SK-N-SH (cell line): Measurements from ENCODE around the gene DOCK3. TPM values are rescaled to one million over a fixed set of nuclear protein-coding genes. Genes with fewer than 3 reads are reported as not detected.
"Not testable (repeated sequence)": the region's sequence is repeated elsewhere in the genome, so short reads cannot be mapped to it uniquely, and the experiment has no call there.

Experiments used
- CTCF ChIA-PET: fragments of 300-600, 350-600 bp; formaldehyde crosslinking; extraction: SDS; loops from one replicate; lab custom pipeline; 2021; lab: Yijun Ruan, JAX
- POLR2A ChIA-PET: fragments of 350-600 bp; sonication (Branson Sonifier 250); formaldehyde crosslinking; extraction: SDS; loops from one replicate; lab custom pipeline; 2020; ENCODE audit warnings: antibody characterized with exemption, inconsistent platforms; lab: Yijun Ruan, JAX
- DNase-seq: peaks from one replicate; pipeline ENCODE4 v3.0.0; 2012
- H2AFZ ChIP-seq: fragments of 200-600 bp; sonication (generic); 2 replicates; pipeline ENCODE4 v1.8.1; 2016; ENCODE audit warnings: antibody characterized with exemption, mild to moderate bottlenecking, low read depth
- H3F3A ChIP-seq: fragments of 200-600 bp; sonication (generic); replicated peaks from 2 replicates; pipeline ENCODE3; 2016; ENCODE audit warnings: antibody characterized with exemption, mild to moderate bottlenecking; ENCODE audit not compliant: insufficient read depth
- H3K27ac ChIP-seq, 2 experiments: fragments of 200-500 bp in 1 of 2; fragments of 200-600 bp in 1 of 2; sonication (Bioruptor generic) in 1 of 2; sonication (generic), shearing (Covaris generic) in 1 of 2; 2 replicates each; pipeline versions ENCODE4 v1.5.1 to v1.6.1; 2014 to 2016; ENCODE audit warnings: low read depth in 2 of 2, inconsistent platforms in 1 of 2, low read length in 1 of 2, mild to moderate bottlenecking in 1 of 2, mixed read lengths in 1 of 2
- H3K27me3 ChIP-seq: fragments of 200-600 bp; sonication (generic), shearing (Covaris generic); 2 replicates; pipeline ENCODE4 v1.6.1; 2016; ENCODE audit warnings: mixed run types; ENCODE audit not compliant: insufficient read depth
- H3K36me3 ChIP-seq, 2 experiments: fragments of 200-500 bp in 1 of 2; fragments of 200-600 bp in 1 of 2; sonication (Bioruptor generic) in 1 of 2; sonication (generic) in 1 of 2; replicated peaks in 1 of 2; 2 replicates each; pipeline versions ENCODE3 to v1.5.1; 2014 to 2016; ENCODE audit warnings: low read length in 1 of 2, mild to moderate bottlenecking in 1 of 2; ENCODE audit not compliant: insufficient read depth in 2 of 2, control insufficient read depth in 1 of 2
- H3K4me1 ChIP-seq, 2 experiments: fragments of 200-500 bp in 1 of 2; fragments of 200-600 bp in 1 of 2; sonication (Bioruptor generic) in 1 of 2; sonication (generic), shearing (Covaris generic) in 1 of 2; 2 replicates each; pipeline versions ENCODE4 v1.5.1 to v1.6.1; 2014 to 2016; ENCODE audit warnings: low read depth in 1 of 2, low read length in 1 of 2, mixed run types in 1 of 2; ENCODE audit not compliant: insufficient read depth in 2 of 2, control insufficient read depth in 1 of 2
- H3K4me2 ChIP-seq: fragments of 200-600 bp; sonication (generic), shearing (Covaris generic); 2 replicates; pipeline ENCODE4 v1.6.1; 2017; ENCODE audit warnings: mixed run types
- H3K4me3 ChIP-seq, 2 experiments: fragments of 200-500 bp in 1 of 2; fragments of 200-600 bp in 1 of 2; sonication (Bioruptor generic) in 1 of 2; sonication (generic), shearing (Covaris generic) in 1 of 2; 2 replicates each; pipeline versions ENCODE4 v1.5.1 to v1.8.1; 2014 to 2016; ENCODE audit warnings: low read depth in 2 of 2, inconsistent platforms in 1 of 2, low read length in 1 of 2, mild to moderate bottlenecking in 1 of 2, mixed read lengths in 1 of 2, moderate library complexity in 1 of 2
- H3K79me2 ChIP-seq: fragments of 200-600 bp; sonication (generic); 2 replicates; pipeline ENCODE4 v1.8.1; 2017; ENCODE audit warnings: mild to moderate bottlenecking; ENCODE audit not compliant: insufficient read depth
- H3K9ac ChIP-seq: fragments of 200-600 bp; sonication (generic); 2 replicates; pipeline ENCODE4 v1.6.1; 2017; ENCODE audit warnings: mixed run types
- H3K9me2 ChIP-seq: fragments of 200-600 bp; sonication (generic); 2 replicates; pipeline ENCODE4 v1.6.1; 2017; ENCODE audit warnings: mixed run types
- H3K9me3 ChIP-seq: fragments of 200-600 bp; sonication (generic); 2 replicates; pipeline ENCODE4 v1.6.1; 2017; ENCODE audit warnings: mixed run types, mild to moderate bottlenecking, moderate library complexity
- H4K20me1 ChIP-seq: fragments of 200-600 bp; sonication (generic); 2 replicates; pipeline ENCODE4 v1.6.1; 2017; ENCODE audit warnings: mild to moderate bottlenecking, mixed run types; ENCODE audit not compliant: insufficient read depth
- MXI1 ChIP-seq: IDR thresholded peaks from 2 replicates; pipeline ENCODE4 v1.6.1; 2012; ENCODE audit warnings: mild to moderate bottlenecking, low read depth, low read length, improper control_type of control experiment
- PBX3 ChIP-seq: IDR thresholded peaks from 2 replicates; pipeline ENCODE4; 2012
- RCOR1 ChIP-seq: fragments of 150-350 bp; IDR thresholded peaks from 2 replicates; pipeline ENCODE4 v1.6.1; 2017; ENCODE audit warnings: antibody characterized with exemption, low read length
- SMC3 ChIP-seq: IDR thresholded peaks from 2 replicates; pipeline ENCODE4 v1.6.1; 2012; ENCODE audit warnings: low read depth, low read length, improper control_type of control experiment
- TEAD4 ChIP-seq: IDR thresholded peaks from 2 replicates; pipeline ENCODE4 v1.4.0; 2012; ENCODE audit warnings: mild to moderate bottlenecking, borderline replicate concordance; ENCODE audit not compliant: insufficient read depth
- ZBTB33 ChIP-seq: IDR thresholded peaks from 2 replicates; pipeline ENCODE4 v1.4.0; 2012; ENCODE audit warnings: low read depth, borderline replicate concordance
- WGBS: methylation state at CpG from one replicate; pipeline ENCODE4 v1.1.6; 2017; ENCODE audit warnings: low lambda C conversion rate; 5-methylcytosine and 5-hydroxymethylcytosine counted together
- polyA plus RNA-seq, 3 experiments: library from polyadenylated mRNA; depleted of rRNA; stranded (reverse); fragments of >200 nt; gene quantifications; 2 replicates each; pipeline ENCODE4 v1.2.3, GENCODE V29; 2012

Gene DOCK3
- polyA plus RNA-seq, 1 of the 3 experiments (the other 2 are of a cell fraction) = 0.05 TPM

GRCh38 chr3:51176923-51177322, 502.2 kb downstream of the DOCK3 start:
- 0 out of 2 replicates have a peak, but pooled peaks cover 6% of the 10 kb centered on the region for H3K9me3 ChIP-seq
- no peaks in the 10 kb centered on the region for H3K36me3 ChIP-seq
- H3K4me1 ChIP-seq = no peaks in the 10 kb centered on the region
- H3K4me3 ChIP-seq = no peak overlapping the region
- no peaks in the 10 kb centered on the region for H3K9me2 ChIP-seq
- no peak overlapping the region for H3K9ac ChIP-seq
- no peak overlapping the region for H2AFZ ChIP-seq
- no peak for DNase-seq
- CTCF ChIA-PET = no interaction called here
- no peaks in the 10 kb centered on the region for H3K79me2 ChIP-seq
- H3K27me3 ChIP-seq = no peaks in the 10 kb centered on the region
- POLR2A ChIA-PET = no interaction called here
- H3K27ac ChIP-seq = no peak overlapping the region
- H3K4me2 ChIP-seq = no peak overlapping the region
- H3F3A ChIP-seq = no peaks in the 10 kb centered on the region
- TF ChIP-seq PBX3 (no peak), RCOR1 (no peak), SMC3 (no peak)
- TF ChIP-seq, all 33 proteins: peak for 0
- no peaks in the 10 kb centered on the region for H4K20me1 ChIP-seq

- H3K4me1 ChIP-seq, POLR2A ChIA-PET, H3K9me3 ChIP-seq, H3K4me2 ChIP-seq, H2AFZ ChIP-seq, H3K9me2 ChIP-seq, H3K36me3 ChIP-seq, H3K4me3 ChIP-seq, H3F3A ChIP-seq, H4K20me1 ChIP-seq, DNase-seq, H3K27ac ChIP-seq, CTCF ChIA-PET, H3K9ac ChIP-seq, H3K27me3 ChIP-seq, H3K79me2 ChIP-seq: not testable (repeated sequence)
- WGBS = 0% methylated on average over 2 of the region's 3 CpGs
These were observed 511.7 kb downstream of the DOCK3 start for GRCh38 chr3:51186446-51186845.

GRCh38 chr3:51190199-51190598, 515.5 kb downstream of the DOCK3 start:
- Histone ChIP-seq H3K9me2 (no peaks in the 10 kb centered on the region), H3F3A (no peaks in the 10 kb centered on the region), H3K27ac (no peak overlapping the region), H4K20me1 (no peaks in the 10 kb centered on the region), H3K79me2 (no peaks in the 10 kb centered on the region), H3K4me3 (no peak overlapping the region), H3K9ac (no peak overlapping the region), H2AFZ (no peak overlapping the region), H3K4me1 (no peaks in the 10 kb centered on the region), H3K36me3 (no peaks in the 10 kb centered on the region), H3K9me3 (no peaks in the 10 kb centered on the region), H3K27me3 (no peaks in the 10 kb centered on the region), H3K4me2 (no peak overlapping the region)
- no peak for TF ChIP-seq TEAD4
- no peak for TF ChIP-seq ZBTB33
- no peak for TF ChIP-seq MXI1
- ChIA-PET POLR2A (no interaction called here), CTCF (no interaction called here)
- no peak for DNase-seq
- 0% methylated on average over 1 of the region's 1 CpG for WGBS
